ENCODE measurements around the gene PRKCE.

PRKCE gene

DNA sequence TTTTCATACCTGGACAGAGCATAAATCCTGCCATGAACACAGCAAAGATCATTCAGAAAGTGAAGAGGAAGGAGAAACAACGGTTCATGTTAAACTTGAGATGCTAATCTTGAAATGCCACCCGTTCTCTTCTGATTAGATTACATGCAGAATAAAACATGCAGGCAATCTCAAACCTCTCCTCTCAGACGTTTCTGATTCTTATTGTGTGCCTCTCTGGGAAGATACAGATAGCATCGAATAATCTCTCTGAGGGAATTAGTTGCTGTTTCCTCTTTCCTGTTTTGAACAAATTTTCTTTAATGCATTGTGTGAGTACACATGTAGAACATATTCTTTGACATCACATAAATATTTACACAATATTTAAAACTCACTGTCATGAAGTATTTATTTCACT is 313.4 kb downstream of the PRKCE start:
- Histone ChIP-seq H3K36me3 (no peaks in the 10 kb centered on the region), H3K27me3 (no peaks in the 10 kb centered on the region), H3K4me1 (peaks cover 54% of the 10 kb centered on the region), H3K9me3 (no peaks in the 10 kb centered on the region), H3K4me3 (ENCODE audit: low read depth, low read length) (no peak overlapping the region)
- no peak for DNase-seq
- TF ChIP-seq, protein P1, sequence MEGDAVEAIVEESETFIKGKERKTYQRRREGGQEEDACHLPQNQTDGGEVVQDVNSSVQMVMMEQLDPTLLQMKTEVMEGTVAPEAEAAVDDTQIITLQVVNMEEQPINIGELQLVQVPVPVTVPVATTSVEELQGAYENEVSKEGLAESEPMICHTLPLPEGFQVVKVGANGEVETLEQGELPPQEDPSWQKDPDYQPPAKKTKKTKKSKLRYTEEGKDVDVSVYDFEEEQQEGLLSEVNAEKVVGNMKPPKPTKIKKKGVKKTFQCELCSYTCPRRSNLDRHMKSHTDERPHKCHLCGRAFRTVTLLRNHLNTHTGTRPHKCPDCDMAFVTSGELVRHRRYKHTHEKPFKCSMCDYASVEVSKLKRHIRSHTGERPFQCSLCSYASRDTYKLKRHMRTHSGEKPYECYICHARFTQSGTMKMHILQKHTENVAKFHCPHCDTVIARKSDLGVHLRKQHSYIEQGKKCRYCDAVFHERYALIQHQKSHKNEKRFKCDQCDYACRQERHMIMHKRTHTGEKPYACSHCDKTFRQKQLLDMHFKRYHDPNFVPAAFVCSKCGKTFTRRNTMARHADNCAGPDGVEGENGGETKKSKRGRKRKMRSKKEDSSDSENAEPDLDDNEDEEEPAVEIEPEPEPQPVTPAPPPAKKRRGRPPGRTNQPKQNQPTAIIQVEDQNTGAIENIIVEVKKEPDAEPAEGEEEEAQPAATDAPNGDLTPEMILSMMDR (IDR thresholded peaks at IDR 0.05; ENCODE audit: low read depth, low read length) = no peak

DNA sequence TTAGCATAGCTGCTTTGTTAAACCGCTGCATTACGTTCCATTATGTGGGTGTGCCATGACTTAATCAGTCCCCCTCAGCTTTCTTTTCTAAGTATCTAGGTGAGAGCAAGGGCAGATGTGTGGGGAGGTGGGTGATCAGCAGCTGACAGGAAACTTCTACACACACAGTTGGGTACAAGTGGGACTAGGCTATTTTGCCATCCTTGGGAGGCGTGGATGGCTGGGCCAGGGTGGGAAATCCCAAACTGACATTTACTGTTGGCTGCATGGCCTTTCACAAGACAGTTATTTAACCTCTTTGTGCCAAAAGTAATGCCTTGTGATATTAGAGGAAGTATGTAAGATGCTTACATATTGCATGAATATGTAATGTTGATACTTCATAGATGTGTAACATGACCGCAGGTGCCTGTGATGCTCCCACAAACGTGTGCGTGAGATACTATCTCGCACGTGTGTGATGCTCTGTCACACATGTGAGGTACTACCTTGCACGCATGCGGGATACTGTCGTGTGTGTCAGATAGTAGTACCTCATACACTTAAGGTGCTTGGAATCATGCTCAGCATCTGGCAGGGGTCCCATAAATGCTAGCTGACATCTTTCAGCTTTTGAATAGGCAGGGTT is 314.5 kb downstream of the PRKCE start:
- Histone ChIP-seq H3K9me3 (no peaks in the 10 kb centered on the region), H3K4me1 (peaks cover 43% of the 10 kb centered on the region), H3K27me3 (no peaks in the 10 kb centered on the region), H3K4me3 (ENCODE audit: low read depth, low read length) (no peak overlapping the region), H3K36me3 (no peaks in the 10 kb centered on the region)
- TF ChIP-seq, protein P1 (IDR thresholded peaks at IDR 0.05; ENCODE audit: low read depth, low read length) = no peak
- no peak for DNase-seq

DNA sequence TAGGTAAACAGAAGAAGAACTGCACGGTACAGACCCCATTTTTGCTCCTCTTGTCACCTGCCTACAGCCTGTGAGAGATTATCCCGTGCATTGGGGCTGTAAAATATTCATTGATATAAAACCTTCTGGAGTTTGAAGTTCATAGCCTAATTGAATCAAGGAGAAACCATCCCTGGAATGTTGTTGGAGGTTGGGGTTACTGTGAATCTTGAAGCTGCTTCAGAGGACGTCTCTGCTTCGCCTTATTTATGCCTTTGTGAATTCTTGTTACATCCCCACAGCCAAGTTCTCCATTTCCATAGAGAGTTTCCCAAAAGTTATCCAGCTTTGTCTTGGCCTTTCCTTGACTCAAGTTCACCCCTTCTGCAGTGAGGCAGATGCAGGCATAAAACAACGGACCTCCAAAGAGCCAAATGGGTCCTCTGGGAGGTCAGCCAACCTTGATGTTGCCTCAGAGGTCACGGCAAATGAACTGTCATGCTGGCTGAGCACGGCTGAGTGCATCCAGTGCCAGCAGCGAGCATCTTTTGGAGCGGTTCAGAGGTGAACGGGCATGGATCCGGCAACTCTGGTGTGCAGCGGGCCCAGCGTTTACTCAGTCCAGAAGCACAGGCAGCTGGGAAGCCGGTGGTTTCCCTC is 317.6 kb downstream of the PRKCE start:
- H3K4me3 ChIP-seq (ENCODE audit: low read depth, low read length) = no peak overlapping the region
- peak; percentile 35 for DNase-seq
- H3K9me3 ChIP-seq = no peaks in the 10 kb centered on the region
- TF ChIP-seq, protein P1 (IDR thresholded peaks at IDR 0.05; ENCODE audit: low read depth, low read length) = no peak
- no peaks in the 10 kb centered on the region for H3K36me3 ChIP-seq
- H3K27me3 ChIP-seq = no peaks in the 10 kb centered on the region
- H3K4me1 ChIP-seq = peaks cover 21% of the 10 kb centered on the region

DNA sequence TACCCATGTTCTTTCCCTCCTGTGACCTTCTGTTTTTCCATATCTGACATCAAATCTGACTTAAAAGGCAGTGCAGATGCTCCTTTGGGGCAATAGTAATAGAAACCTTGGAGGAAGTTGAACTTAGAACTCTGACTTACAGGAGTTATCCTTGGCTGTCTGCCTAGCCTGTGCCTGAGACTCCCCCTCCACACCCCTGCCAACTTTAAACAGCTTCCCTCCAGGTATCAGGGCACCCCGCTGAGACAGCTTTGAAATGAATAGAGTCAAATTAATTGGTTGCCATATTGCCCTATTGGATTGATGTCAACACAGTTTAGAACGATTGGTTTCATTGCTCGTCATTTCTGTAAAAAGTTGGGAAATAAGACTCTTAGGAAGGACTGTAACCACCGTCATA is 322.0 kb downstream of the PRKCE start:
- H3K4me1 ChIP-seq = peaks cover 6% of the 10 kb centered on the region; the same call in 1 of the 2 replicates
- H3K36me3 ChIP-seq = no peaks in the 10 kb centered on the region
- H3K9me3 ChIP-seq = no peaks in the 10 kb centered on the region
- TF ChIP-seq, protein P1 (IDR thresholded peaks at IDR 0.05; ENCODE audit: low read depth, low read length) = no peak
- no peak overlapping the region for H3K4me3 ChIP-seq (ENCODE audit: low read depth, low read length)
- DNase-seq = no peak
- no peaks in the 10 kb centered on the region for H3K27me3 ChIP-seq

DNA sequence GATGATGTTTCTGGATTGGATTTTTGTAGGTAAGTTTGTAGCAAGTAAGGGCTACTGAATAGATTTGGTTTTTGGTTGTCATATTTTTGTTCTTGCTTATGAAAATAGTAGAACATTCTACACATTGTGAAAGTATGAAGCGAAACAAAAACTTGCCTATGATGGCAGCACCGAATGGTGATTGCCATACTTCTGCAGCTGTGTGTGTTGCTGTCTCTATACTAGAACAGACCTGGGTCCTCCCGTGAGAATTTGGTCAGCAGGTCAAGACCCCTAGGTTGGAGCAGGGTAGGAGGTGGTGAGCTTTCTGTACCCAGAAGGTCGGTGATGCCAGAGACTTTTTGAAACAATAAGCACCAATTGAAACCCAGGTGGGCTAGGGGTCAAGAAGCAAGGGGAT is 322.6 kb downstream of the PRKCE start:
- Histone ChIP-seq H3K36me3 (no peaks in the 10 kb centered on the region), H3K4me3 (ENCODE audit: low read depth, low read length) (no peak overlapping the region), H3K4me1 (peaks cover 5% of the 10 kb centered on the region; the same call in 1 of the 2 replicates), H3K27me3 (no peaks in the 10 kb centered on the region), H3K9me3 (no peaks in the 10 kb centered on the region)
- DNase-seq = no peak
- TF ChIP-seq, protein P1 (IDR thresholded peaks at IDR 0.05; ENCODE audit: low read depth, low read length) = no peak

DNA sequence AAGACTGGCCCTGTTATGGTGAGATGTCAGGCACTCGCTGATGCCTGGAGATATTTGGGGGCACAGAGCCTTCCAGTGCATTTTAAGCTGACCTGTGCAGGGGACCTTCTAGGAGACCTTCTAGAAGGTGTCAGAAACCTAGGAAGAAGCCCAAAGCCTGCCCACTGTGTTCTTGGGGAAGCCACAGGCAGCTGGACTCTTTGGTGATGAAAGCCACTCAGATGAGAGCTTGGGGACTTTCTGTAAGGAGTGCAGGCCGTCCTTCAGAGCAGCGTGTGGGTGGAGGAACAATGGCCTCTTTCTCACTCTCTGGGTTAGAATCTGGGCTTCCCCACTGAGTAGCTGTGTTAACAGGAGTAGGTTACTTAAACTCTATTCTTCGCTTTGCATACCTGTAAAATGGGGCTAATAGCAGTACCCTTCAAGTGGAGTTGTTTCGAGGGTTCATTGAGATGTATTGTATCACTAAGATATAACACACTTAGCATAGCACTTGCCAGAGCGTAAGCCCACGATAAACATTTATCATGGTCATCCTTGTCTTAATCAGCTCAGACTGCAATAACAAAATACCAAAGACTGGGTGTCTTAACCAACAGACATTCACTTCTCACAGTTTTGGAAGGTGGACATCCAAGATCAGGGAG is 323.4 kb downstream of the PRKCE start:
- H3K4me1 ChIP-seq = no peaks in the 10 kb centered on the region; the same call in 1 of the 2 replicates
- no peak for DNase-seq
- TF ChIP-seq, protein P1 (IDR thresholded peaks at IDR 0.05; ENCODE audit: low read depth, low read length) = no peak
- H3K36me3 ChIP-seq = no peaks in the 10 kb centered on the region
- H3K27me3 ChIP-seq = no peaks in the 10 kb centered on the region
- H3K9me3 ChIP-seq = no peaks in the 10 kb centered on the region
- H3K4me3 ChIP-seq (ENCODE audit: low read depth, low read length) = no peak overlapping the region

Data from BE2C (cell line).